C1 segment of cervical spinal cord (tissue), 14 donors: ENCODE results near the gene PPM1H.

Source experiments
- DNase-seq, 14 donors: peaks; one replicate each; lab custom pipeline; 2025; lab: John Stamatoyannopoulos, UW

Gene PPM1H

DNA sequence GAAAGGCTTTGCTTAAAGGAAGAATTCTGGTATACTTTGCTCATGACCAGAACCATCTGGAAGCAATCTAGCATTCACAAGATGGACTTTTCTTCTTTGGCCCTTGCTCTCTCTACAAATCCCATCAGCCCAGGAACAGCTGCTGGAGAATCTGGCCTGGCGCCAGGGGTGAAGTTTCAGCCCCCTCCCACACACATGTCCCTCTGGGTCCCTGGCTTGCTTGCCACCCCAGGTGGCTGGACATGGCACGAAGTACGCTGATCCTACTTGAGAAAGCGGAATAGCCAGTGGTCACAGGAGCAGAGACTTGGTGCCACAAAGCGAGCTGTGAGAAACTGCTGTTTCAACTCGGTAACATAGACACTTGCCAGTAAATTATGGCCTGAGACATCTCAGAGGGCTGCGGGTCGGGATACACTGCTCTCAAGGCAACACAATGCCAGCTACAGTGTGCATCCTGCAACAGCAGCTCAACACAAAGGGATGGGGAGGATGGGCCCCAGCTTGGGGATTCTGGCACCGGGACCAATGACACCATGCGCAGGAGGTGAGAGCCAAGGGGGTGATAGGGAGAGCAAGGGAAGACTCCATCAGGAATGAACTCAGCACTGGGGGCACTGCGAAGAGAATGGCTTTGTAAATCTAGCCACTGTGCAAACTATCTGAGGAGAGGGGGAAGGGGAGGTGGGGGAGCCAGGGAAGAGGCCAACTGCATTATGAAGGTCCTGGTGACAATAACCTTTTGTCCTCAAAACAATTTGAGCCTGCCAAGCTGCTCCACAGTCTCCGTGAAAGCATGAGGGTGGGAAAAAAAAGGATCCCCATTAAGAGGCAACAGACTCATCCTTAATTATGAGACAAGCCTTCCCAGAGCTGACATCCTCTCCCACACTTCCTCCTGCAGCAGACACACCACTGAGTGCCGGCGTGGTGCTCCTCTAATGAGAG, 219.9 kb downstream of the PPM1H start:
- DNase-seq, result peak in 7 of 14 donors; percentile 16 to 73 (median 39)

DNA sequence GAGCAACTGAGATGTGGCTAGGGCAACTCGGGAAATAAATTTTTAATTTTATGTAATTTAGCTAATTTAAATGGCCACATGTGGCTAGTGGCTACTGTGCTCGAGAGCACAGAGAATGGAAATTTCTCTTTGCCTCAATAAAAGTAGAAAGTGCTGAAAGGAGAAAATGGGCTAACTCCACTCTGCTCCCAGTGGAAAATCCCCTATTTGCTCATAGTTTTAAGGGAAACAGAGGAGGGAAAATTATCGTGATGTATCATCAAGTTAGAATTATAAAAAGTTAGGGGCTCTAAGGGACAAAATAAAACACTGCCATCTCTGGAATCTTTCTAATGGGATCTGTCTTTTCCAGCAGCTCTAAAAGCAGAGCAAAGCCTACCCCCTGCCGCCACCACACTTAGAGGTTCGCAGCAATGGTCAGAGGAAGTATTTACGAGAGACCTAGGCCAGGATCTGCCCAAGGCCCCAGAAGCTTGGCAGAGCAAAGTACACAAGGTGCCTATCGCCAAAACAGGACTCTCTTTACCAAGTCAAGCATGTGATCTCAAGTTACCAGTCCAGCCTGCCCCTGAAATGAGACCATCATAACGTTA, 220.7 kb downstream of the PPM1H start:
- no peak for DNase-seq

DNA sequence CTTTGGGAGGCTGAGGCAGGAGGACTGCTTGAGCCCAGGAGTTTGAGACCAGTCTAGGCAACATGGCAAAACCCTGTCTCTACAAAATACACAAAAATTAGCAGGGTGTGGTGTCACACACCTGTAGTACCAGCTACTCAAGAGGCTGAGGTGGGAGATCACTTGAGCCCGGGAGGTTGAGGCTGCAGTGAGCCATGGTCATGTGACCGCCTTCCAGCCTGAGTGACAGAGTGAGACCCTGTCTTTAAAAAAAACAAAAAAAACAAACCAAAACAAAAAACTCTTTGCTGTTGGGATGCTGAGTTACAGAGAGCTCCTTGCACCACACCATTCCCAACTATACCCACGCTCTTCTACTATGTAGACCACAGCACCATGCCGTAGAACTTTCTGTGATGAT, 221.2 kb downstream of the PPM1H start:
- no peak for DNase-seq

DNA sequence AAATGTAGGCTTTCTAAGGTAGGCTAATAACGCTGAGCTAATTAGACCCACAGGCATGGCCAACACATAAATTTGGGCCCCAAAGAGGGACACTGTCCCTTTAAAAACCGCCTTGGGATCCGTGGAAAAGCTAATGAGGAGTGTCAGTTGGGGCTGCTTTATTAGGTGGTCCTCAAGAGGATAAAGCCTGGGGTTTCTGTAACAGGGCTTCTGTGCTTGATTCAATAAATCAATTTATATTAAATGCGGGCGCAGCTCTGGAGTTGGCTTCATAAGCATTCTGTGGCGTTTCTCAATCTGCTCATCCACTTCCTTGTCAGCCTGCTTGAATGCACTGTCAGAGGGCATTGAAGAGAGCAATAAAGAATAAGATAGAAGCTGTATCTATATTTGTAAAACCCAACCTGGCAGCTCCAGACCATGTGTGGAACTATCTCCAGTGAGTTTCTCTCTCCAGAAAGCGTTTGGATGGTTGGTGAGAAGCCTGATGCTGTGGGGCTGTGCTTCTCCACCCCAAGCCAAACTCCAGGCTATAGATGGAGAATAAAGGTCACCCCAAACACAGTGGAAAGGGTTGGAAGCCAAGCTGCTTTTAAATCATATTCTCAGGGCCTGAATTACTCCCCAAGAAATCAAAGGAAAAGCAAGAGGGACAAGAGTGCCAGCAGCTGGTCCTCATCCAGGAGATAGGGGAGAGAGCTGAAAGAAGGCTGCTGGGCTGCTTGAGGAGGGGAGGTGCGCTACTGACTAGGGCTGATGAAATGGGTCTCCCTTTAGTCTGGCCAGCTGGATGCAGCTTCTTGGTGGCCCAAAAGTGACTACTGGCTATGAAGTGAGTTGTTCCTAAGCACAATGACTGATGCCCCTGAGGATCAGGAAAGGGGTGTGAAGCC, 222.0 kb downstream of the PPM1H start:
- DNase-seq, result no peak

DNA sequence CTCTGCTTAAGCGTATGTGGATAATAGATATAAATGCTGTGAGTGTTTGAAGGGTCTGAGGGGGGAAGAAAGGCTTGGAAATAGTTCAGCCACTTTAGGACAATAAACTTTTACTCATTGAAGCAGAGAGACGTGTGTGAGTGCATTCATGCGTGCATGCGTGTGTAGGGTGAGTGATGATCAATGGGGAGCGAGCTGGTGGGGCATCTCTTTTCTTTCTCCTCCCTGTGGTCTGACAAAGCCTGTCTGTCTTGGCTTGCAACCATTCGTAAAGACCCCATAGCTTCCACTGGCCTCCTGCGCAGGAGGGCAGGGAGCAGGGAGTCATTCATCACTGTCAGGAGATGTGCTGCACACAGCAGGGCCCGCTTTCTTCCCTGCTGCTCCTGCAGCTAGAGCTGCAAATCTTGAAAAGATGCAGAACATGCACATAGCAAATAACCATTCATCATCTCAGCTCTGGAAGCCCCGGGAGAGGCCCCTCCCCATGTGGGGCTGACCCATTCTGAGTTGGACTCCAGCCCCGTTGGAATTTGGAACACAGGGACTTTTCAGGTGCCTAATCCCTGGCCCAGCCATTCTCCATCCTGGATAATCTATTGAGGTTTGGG, 223.2 kb downstream of the PPM1H start:
- no peak for DNase-seq

DNA sequence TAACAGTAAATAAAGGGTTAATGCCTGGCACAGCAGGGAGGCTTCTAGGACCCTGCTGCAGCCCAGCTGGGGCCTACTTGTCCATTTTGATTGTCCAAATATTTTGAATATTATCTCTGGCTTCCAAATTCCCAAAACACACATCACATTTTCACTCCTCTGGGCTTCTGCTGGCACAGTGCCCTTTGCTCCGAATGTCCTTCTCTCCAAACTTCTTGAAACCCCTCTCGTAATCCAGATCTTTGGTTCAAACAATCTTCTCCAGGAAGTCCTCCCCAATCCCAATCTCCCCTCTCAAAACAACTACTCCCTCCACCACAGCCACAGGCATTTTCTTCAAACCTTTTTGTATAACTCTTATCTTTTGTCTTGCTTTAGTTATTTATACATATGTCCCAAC, 225.6 kb downstream of the PPM1H start:
- no peak for DNase-seq

DNA sequence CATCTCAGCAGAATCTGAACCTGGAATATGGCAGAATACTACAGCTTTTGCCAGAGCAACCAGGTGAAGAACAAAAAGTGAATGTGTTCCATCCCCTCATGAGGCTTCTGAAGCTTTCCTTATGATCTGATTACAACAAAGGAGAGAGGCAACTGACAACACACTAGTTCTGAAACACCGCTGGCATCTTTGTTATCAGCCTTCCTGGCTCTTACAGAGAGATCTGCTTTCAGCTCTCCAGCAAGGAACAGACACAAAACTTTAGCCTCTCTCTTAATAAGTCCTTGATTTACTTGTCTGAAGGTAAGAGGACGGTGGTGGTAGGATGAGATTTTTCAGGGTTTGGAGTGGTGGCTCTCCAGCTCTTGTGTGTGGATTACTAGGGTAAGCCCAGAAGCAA, 227.0 kb downstream of the PPM1H start:
- DNase-seq, result no peak

DNA sequence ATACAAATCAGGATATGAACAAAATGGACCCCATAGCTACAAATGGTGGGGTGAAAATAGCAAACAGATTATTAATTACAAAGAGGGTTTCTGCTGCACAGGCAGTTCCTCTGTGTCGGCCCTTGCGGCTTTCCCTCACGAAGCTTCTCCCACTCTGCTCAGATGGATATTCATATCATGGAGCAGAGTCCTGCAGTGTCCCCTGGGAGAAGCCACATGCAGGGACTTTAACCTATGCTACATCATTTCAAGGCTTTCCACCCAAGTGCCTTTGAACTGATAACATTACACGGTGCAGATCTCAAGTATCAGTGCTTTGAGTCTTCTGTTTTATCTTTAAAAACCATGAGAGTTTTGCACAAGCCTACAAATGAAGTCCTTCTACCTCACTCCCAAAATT, 229.1 kb downstream of the PPM1H start:
- DNase-seq, result no peak

DNA sequence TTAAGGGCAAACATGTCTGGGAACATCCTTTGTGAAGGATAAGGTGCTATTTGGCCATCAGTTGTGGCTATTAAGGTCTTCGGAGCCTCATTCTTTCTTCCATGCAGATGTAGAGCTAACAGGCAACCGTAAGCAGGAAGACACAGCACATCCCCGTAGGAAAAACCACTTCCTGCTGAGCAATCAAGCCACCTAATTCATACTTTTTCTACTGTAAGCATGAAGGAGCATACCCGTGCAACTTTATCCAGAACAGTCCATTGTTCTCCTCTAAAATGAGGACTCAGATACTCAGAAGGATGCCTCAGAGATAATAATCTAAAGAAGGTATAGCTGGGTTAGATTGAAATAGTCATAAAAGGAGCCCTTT, 232.0 kb downstream of the PPM1H start:
- DNase-seq, result no peak

DNA sequence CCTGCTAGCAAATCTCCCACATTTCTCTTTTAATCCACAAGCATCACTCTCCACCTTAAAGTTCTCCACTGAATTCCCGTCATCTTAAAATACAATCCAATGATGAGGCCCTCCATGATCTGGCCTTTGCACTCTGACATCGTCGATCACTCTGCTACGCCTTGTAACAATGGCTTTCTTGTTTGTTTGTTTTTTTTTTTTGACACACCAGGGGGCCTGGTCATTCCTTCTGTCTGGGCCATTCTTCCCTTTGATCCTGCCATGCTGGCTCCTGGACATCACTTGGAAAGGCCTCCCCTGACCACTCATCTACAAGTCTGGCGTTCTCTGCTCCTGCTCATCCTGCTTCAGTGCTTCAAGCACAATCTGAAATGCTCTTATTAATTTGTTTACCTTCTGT, 233.5 kb downstream of the PPM1H start:
- no peak for DNase-seq

DNA sequence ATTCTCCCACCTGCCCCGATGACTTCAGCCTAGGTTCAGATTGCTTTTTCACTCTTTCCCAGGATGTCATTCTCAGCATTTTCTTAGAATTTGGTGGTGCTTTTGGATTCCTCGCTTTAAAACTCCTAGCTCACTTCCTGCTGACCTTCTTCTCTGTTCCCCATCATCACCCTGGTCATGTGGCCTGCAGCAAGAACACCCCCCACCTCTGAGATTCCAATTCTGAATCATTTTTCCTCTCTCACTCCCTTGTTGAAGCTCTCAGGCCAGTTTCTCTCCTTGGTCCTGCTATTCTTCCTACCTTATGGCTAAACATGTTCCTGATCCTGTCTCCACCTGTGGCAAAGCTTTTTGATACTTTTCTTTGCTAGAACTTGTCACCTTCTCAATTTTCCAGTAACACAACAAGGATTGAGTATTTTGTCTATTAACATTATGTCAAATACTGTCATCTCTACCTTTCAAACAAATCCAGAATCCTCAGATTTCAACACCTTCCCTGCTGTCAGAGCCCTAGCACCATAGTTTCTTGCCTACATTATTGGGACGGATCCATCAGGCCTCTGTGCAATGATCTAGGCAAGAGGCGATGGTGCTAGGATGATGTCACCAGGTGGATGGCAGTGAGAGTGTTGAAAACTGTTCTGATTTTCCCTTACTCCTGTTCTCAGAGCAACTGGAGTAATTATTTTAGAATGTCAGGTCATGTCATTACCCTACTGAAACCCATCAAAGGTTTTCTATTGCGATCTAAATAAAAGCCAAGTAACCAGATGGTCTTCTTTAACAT, 234.7 kb downstream of the PPM1H start:
- DNase-seq, result no peak

DNA sequence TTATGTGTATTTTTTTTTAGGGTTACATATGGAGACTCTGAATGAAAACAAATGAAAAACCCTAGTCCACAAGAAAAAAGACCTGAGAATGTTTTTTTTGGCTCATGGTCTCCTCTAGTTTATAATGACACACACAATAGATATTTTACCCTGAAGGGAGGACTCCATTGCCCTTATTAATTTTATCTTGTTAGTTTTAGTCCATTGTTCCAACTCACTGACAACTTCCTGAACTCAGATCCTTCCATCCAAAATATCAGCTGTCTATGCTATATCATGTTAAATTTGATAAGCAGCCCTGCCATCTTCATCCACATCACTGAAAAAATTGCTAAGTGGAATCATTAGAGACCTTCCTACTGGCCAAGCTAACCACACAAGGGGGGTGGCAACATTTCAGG, 236.2 kb downstream of the PPM1H start:
- DNase-seq, result no peak

DNA sequence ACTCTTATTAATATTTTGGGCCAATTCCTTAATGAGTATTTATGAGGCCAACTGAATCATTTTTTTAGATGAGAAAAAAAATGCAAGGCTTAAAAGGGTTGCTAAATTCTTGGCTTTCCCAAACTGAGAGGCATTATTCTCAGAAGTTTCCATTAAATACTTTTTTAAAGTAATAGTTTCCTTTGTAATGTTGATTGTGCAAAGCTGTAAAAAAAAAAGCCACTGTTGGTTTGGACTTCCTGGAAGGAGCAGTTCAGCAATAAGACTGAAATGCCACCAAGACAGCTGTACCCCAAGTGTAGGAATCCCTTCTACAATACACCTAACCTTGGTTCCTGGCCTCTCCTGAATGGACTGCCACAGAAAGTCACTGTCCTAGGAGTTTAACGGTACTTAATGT, 237.1 kb downstream of the PPM1H start:
- DNase-seq, result no peak

DNA sequence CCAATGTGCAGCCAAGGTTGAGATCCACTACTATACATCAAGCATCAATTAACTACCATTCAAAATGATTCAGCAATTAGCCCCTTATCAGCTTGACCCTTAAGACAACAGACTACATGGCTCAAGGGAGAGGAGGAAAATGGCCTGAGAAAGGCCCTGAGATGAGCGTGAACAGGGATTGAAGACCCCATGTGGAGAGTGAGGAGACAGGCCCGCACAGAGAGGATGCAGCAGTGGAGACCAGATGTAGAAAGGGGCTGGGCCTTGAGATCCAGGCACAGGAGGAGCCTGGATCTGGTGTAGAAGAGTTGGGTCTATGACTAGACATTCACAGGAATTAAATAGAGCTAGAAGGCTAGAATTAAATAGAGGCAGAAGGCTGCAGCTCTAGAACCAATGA, 239.3 kb downstream of the PPM1H start:
- no peak for DNase-seq

DNA sequence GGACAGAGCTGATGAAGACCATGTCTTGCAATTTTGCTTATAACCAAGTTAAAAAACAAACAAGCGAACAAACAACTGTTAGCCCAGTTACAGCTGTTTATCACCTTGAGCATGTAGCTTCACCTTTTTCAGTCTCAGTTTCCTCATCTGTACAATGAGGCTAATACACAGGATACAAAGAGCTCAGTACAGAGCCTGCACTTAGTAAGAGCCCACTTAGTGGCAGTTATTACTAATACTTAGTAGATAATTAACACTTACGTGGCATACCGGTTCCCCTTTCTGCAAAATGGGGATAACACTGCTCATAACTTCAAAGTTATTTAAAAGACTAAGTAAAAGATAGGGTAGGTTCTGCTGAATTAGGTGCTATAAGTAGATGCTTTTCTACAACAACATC, 240.3 kb downstream of the PPM1H start:
- DNase-seq, result no peak

DNA sequence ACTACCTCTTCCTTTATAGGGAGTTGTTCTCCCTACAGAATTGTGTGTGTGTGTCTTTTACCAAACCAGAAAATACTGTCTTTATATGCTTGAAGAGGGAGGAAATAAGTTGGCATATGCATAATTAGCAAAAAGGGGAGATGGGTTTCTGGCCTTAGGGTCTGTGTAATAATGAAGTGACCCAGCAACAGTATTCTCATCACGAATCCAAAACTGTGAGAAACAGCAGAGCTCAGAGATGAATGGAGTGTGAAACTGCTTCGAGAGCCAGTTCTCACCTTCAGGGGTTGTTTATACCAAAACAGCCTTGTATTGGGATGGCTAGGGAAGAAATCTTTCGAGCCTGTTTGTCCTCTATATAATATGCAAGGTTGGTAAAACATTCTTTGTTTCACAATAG, 240.8 kb downstream of the PPM1H start:
- no peak for DNase-seq

DNA sequence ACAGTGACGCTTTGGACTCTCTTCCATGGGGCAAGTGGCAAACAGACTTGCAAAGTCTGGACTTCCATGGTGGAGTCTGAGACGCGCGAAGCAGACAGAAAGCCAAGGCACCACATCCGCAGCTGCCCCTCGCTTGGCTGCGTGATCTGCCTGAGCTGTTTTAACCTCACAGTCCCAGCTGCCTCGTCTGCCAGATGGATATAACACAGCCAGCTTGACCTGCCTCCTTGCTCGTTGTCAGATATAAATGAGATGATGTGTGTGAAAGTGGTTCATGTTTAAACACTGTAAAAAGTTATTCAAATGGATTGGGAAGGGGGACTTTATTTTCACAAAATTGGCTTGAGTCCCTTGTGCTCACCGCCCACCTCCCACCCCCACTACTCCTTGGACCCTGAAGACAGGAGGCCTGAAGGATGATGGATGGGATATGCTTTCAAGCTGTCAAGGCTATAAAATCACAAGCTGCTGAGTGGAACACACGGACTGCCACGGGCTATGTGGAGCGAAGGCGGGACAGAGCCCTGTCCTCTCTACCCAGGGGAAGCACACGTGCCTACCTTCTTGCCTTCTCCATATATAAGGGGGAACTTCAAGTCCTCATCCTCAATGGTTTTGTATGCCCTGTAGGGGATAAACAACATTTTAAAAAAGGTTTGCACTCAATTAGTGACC, 241.4 kb downstream of the PPM1H start:
- DNase-seq, result no peak

DNA sequence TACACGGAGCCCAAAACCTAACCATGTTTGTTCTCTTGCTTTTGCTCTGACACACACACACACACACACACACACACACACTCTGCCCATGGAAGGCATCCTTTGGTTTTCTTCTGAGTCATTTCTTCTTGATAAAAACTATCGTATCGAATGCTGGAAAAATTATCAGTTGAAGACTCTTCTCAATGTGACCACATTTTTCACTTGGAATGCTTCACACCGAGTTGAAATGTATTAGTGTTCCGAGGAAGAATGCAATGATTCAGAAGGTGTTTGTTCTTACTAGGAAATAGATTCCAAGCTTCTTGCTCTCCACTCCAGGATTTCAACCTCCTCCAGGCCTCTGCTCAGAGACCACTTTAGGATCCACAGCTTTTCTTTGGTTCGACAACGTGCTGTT, 242.1 kb downstream of the PPM1H start:
- DNase-seq, result no peak

DNA sequence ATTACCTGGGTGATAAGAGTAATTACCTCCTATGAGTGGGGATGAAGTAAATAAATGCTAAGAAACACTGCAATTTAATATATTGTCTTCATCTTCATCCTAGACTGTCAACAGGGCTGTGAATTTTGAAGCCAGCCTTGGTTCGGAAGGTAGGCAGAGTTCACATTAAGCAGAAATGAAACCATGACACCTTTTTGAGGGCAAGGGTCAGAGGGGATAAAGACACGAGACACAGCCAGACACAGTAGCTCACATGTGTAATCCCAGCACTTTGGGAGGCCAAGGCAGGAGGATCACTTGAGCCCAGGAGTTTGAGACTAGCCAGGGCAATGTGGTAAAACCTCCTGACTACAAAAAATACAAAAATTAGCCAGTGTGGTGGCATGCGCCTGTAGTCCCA, 243.6 kb downstream of the PPM1H start:
- no peak for DNase-seq

DNA sequence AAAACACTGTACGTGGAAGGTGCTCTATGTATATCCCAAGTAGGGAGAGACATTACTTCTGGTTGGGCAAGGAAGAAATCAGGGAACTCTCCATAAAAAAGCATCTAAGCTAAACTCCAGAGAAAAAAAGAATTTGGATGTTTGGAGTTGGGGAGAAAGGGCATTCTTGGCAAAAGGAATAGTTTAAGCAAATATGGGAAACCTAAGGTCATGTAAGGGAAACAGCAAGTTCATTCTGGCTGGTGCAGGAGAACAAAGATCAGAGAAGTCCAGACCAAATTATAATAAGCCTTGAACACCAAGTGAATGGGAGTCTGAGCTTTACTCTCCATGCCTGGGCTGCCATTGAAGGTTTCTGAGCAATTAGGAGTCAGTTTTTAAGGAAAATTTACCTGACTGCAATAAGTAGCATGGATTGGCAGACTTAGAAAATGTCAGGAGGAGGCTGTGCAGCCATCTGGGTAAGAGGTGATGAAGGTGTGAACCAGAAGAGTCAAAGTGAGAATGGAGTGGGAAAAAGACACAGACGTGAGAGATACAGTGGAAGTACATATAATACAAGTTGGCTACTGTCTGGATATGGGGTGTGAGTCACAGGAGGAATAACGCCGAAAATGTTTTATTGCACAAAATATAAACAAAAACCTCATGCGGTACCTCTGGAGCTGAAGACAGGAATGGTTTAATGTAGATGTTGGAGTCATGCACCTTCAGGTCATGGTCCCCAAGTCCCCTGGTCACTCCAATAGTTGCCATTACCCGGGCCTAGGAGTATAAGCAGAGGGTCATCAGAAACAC, 245.7 kb downstream of the PPM1H start:
- DNase-seq, result no peak
